Glomerular endothelial cell (primary cell): Measurements from ENCODE around the gene CYP8B1. TPM values are rescaled to one million over a fixed set of nuclear protein-coding genes. Genes with fewer than 3 reads are reported as not detected.

ENCODE experiments used
- DNase-seq: peaks from one replicate; pipeline ENCODE4 v3.0.0-alpha.2; 2011; ENCODE audit warnings: low read depth, low spot score; ENCODE audit errors: extremely low read depth
- total RNA-seq: library from RNA; depleted of rRNA; stranded (reverse); fragments of >200 nt; gene quantifications from 2 replicates; pipeline ENCODE4 v1.2.3, GENCODE V29; 2015

The CYP8B1 gene
- total RNA-seq, 1 donor from 2014 or later: not detected

DNA sequence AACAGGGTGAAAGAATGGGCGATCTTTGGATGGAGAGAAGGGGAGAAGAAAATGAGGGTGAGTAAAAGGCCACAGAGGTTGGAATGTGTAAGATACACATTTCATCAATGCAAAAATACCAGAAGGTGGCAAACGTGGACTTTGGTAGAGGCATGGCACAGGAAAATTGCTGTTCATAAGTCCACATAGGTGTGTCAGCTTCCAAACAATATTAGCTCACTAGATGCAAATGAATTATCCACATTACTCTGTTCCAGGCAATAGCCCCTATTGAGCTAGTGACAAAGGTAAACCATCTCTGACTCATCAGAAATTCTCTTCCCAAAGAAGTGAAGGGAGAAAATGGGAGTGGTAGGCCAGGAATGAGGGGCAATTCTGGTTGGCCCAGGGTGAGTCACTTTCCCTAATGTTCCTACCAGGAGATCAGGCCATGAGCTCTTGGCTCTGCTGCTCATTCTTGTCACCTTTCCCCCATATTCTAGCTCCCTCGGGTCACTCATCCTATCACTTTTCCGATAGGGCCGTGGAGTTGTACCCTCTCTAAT is 46.5 kb downstream of the CYP8B1 start:
- no peak for DNase-seq

DNA sequence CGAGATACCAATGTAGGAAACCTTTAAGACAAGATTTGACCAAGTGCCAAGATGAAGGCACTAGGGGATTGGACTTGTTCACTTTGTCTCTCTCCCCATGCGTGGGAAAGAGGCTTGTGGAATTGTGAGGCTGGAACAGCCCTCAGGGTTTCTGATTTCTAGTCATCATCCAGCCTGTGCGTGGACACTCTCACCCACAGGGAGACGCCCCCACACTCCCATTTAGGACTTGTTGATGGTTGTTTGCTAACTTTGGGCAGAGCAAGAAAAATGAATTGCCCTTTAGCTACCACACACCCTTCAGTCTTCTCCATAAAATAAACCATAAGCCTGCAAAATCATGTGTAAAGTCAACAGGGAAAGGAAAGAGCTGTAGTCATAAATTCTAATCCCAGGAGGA is 48.0 kb downstream of the CYP8B1 start:
- no peak for DNase-seq

DNA sequence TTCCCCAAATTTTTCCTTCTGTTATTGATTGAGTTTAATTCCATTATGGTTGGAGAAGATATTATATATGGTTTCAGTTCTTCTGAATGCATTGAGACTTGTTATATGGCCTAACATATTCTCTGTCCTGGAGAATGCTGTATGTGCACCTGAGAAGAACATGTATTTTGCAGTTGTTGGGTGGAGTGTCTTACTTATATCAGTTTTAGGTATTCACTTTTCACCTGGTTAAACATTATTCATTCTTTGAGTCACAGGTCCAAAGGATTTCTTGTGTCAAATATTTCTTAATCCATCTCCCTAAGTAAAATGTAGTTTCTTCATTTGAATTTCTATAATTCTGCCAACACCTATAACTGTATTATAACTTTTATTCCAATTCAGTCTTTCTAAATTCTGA is 48.7 kb downstream of the CYP8B1 start:
- no peak for DNase-seq

DNA sequence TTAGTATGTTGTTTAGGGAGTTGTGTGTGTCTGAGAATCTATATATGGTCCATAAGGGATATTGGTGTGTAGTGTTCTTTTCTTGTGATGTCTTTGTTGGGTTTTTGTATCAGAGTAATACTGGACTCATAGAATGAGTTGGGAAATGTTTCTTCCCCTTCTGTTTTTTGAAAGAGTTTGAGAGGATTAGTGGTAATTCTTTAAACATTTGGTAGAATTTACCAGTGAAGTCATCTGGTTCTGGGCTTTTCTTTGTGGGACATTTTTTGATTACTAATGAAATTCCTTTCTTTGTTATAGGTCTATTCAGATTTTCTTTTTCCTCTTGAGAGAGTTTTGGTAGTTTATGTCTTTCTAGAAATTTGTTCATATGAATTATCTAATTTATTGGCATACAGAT is 49.5 kb downstream of the CYP8B1 start:
- no peak for DNase-seq

DNA sequence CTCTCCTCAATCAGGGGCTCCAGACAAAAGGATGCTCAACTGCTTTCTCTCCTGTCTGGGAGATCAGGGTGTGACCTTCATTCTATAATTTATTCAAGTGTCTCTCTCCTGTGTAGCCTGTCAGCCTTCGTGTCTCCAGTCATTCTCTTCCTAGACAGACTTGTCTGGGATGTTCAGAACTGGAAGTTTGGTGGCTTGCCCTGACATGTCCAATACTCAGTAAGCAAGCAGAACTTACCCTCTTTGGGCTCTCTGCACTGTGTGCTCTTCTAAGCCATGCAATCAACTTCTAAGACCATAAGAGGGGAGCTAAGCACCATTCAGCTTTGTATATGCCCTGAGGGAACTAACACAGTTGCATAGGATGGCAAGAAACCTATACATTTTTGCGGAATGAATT is 52.3 kb downstream of the CYP8B1 start:
- DNase-seq: no peak

DNA sequence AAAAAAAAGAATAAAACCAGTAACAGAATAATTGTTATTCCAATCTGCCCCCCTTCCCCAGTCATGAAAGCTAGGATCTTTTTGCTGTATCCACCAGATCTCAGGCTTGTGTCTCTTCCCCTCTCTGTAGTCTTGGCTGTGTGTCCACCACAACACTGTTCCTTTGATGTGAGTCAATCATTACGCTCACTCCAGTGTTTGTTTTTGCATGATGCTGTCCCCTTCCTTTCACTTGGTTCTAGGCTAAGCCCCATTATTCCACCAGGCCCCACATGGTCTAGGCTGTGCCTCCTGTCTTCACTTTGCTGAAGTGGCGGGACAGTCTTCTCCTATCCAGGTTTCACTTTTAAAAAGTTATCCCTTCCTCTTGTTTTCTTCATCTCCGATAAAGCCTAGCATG is 52.9 kb downstream of the CYP8B1 start:
- no peak for DNase-seq

Other genes with a start within 250 kb of the CYP8B1 start
- gene ZBTB47, start 222.2 kb downstream of the CYP8B1 start, total RNA-seq: 19.1 and 24.3 TPM in 2 replicates
- not detected in 2 replicates for gene KLHL40, start 190.3 kb downstream of the CYP8B1 start, total RNA-seq
- not detected in 2 replicates for gene HHATL, start 173.1 kb downstream of the CYP8B1 start, total RNA-seq
- gene CCDC13, start 102.6 kb downstream of the CYP8B1 start, total RNA-seq: 0.47 and 1.5 TPM in 2 replicates
- 107 and 118 TPM in 2 replicates for gene HIGD1A, start 71.4 kb downstream of the CYP8B1 start, total RNA-seq
- gene ACKR2, start 66.4 kb downstream of the CYP8B1 start, total RNA-seq: 0.41 TPM in 1 of 2 replicates, not detected in the other
- gene ZNF662, start 30.3 kb upstream of the CYP8B1 start, total RNA-seq: 0.63 and 1.5 TPM in 2 replicates
- not detected in 2 replicates for gene GASK1A, start 103.4 kb upstream of the CYP8B1 start, total RNA-seq
- gene POMGNT2, start 230.2 kb upstream of the CYP8B1 start, total RNA-seq: 15.1 and 15.3 TPM in 2 replicates